GM21619 (cell line): ENCODE results near the gene LRRC26.

ENCODE experiments used
- ATAC-seq: cut with Tn5 transposase; IDR thresholded peaks from one replicate; pipeline ENCODE4 v1.9.1; 2021; ENCODE audit not compliant: unreplicated experiment

Gene LRRC26

GRCh38 chr9:137169896-137170358 is at the start of gene LRRC26:
TSS of gene LRRC26 (minus strand) at chr9:137170051. CDS start at chr9:137169943, 108 bp downstream.
- no peak for ATAC-seq

GRCh38 chr9:137218754-137219271 is 49.0 kb upstream of the LRRC26 start:
- no peak for ATAC-seq

GRCh38 chr9:137218212-137218753 is 48.4 kb upstream of the LRRC26 start:
- ATAC-seq: no peak

GRCh38 chr9:137217276-137218211 is 47.7 kb upstream of the LRRC26 start:
- no peak for ATAC-seq

GRCh38 chr9:137216188-137216965 is 46.5 kb upstream of the LRRC26 start:
- no peak for ATAC-seq

- no peak for ATAC-seq
Observed at GRCh38 chr9:137215196-137215986, 45.5 kb upstream of the LRRC26 start.

- no peak for ATAC-seq
Observed at GRCh38 chr9:137214620-137215019, 44.8 kb upstream of the LRRC26 start.

GRCh38 chr9:137213160-137214060 is 43.6 kb upstream of the LRRC26 start:
- no peak for ATAC-seq

- ATAC-seq: no peak
Observed at GRCh38 chr9:137212520-137212919, 42.7 kb upstream of the LRRC26 start.

GRCh38 chr9:137211532-137211931 is 41.7 kb upstream of the LRRC26 start:
- no peak for ATAC-seq

GRCh38 chr9:137206602-137207001 is 36.8 kb upstream of the LRRC26 start:
- ATAC-seq: no peak

- peak; percentile 49 for ATAC-seq
Observed at GRCh38 chr9:137205126-137206069, 35.5 kb upstream of the LRRC26 start, which contains the start of the genes NDOR1 and TMEM203. TSS of gene NDOR1 (plus strand) at chr9:137205700. CDS start at chr9:137205778, 78 bp downstream. TSS of gene TMEM203 (minus strand) at chr9:137205648. CDS start at chr9:137205414, 234 bp downstream.

- ATAC-seq: no peak
Observed at GRCh38 chr9:137204731-137205125, 34.9 kb upstream of the LRRC26 start.

- ATAC-seq: no peak
Observed at GRCh38 chr9:137202966-137203365, 33.1 kb upstream of the LRRC26 start.

- ATAC-seq: no peak
Observed at GRCh38 chr9:137201205-137201868, 31.5 kb upstream of the LRRC26 start.

- peak; percentile 79 for ATAC-seq
Observed at GRCh38 chr9:137200311-137201204, 30.7 kb upstream of the LRRC26 start, which contains the start of gene TPRN. TSS of gene TPRN (minus strand) at chr9:137200741. CDS start at chr9:137200711, 30 bp downstream.
